Large intestine (tissue), 1 donor: ENCODE data around the gene SLX4IP. TPM values are rescaled to one million over a fixed set of nuclear protein-coding genes. Genes with fewer than 3 reads are reported as not detected.

ENCODE experiments used
- polyA plus RNA-seq: library from polyadenylated mRNA; unstranded; fragments of 120-200 nt; gene quantifications from one replicate; pipeline ENCODE4 v1.2.1, GENCODE V29; 2013

Gene SLX4IP
- polyA plus RNA-seq, 1 donor: 7.2 TPM

Other genes starting within 250 kb of the SLX4IP start
- 25.6 TPM for gene SNAP25, start 216.5 kb upstream of the SLX4IP start, polyA plus RNA-seq
- gene MKKS, start 1.1 kb upstream of the SLX4IP start, polyA plus RNA-seq: 24.1 TPM
- 72.0 TPM for gene JAG1, start 238.7 kb downstream of the SLX4IP start, polyA plus RNA-seq